K562 (cell line): Measurements from ENCODE around the gene SH3BP4. TPM values are rescaled to one million over a fixed set of nuclear protein-coding genes. Genes with fewer than 3 reads are reported as not detected.

Source experiments
- ATAC-seq: fragments of 200-7000 bp; cut with Tn5 transposase; 3 replicates; pipeline ENCODE4 v1.9.1; 2020; ENCODE audit warnings: moderate library complexity
- BruUV-seq: library from RNA; stranded (reverse); fragments of 400-500 nt; replicated peaks from 2 replicates; lab custom pipeline; 2021; lab: Mats Ljungman, UMichigan
- CTCF ChIA-PET: fragments of 300-600 bp; formaldehyde crosslinking; extraction: SDS; loops from one replicate; lab custom pipeline; 2021; ENCODE audit warnings: low intra/inter-chr PET ratio; lab: Yijun Ruan, JAX
- POLR2A ChIA-PET: fragments of 300-600, 350-650 bp; sonication (Branson Sonifier 250); formaldehyde crosslinking; extraction: SDS; loops from one replicate; lab custom pipeline; 2021; ENCODE audit warnings: antibody characterized with exemption, inconsistent platforms; lab: Yijun Ruan, JAX
- DNase-seq, 4 experiments: peaks; one replicate each; pipeline versions ENCODE4 v3.0.0 to v3.0.0-alpha.2; 2011 to 2018; ENCODE audit warnings: low spot score in 3 of 4, mixed read lengths in 3 of 4; ENCODE audit errors: extremely low read depth in 1 of 4
- FAIRE-seq: peaks from 2 replicates; lab custom pipeline; 2011; peaks lifted over from hg19 to GRCh38; lab: Jason Lieb, UNC
- H2AFZ ChIP-seq: 2 replicates; pipeline ENCODE4 v1.6.0; 2011; ENCODE audit warnings: low read depth, low read length, control low read depth, inconsistent platforms
- H3K27ac ChIP-seq: fragments of 200-600 bp; 3 replicates; pipeline ENCODE4 v1.8.0; 2011; ENCODE audit warnings: low read depth, mild to moderate bottlenecking, control low read depth, inconsistent platforms, low read length, moderate library complexity, mixed read lengths; ENCODE audit errors: extremely low read depth
- H3K27me3 ChIP-seq, 2 experiments: fragments of 300-600 bp in 1 of 2; 2 replicates in 1 of 2; 3 replicates in 1 of 2; pipeline versions ENCODE4 v1.6.0 to v1.8.0; 2011; ENCODE audit warnings: inconsistent platforms in 2 of 2, low read length in 2 of 2, mild to moderate bottlenecking in 1 of 2, mixed read lengths in 1 of 2, moderate library complexity in 1 of 2; ENCODE audit not compliant: control insufficient read depth in 2 of 2, insufficient read depth in 2 of 2
- H3K36me3 ChIP-seq: fragments of 300-600 bp; 3 replicates; pipeline ENCODE4 v1.8.0; 2011; ENCODE audit warnings: mild to moderate bottlenecking, low read length, inconsistent platforms; ENCODE audit not compliant: control insufficient read depth, insufficient read depth
- H3K4me1 ChIP-seq, 2 experiments: fragments of 200-600 bp in 1 of 2; replicated peaks in 1 of 2; 2 replicates in 1 of 2; 3 replicates in 1 of 2; pipeline versions ENCODE4 v1.5.1 to v1.8.0; 2011; ENCODE audit warnings: inconsistent platforms in 2 of 2, low read length in 2 of 2, mild to moderate bottlenecking in 1 of 2, mixed read lengths in 1 of 2, moderate library complexity in 1 of 2; ENCODE audit not compliant: control insufficient read depth in 2 of 2, insufficient read depth in 2 of 2
- H3K4me2 ChIP-seq: 2 replicates; pipeline ENCODE4 v1.6.1; 2011; ENCODE audit warnings: low read length, control low read depth, inconsistent platforms, mixed read lengths; ENCODE audit not compliant: insufficient read depth
- H3K4me3 ChIP-seq: fragments of 200-600 bp; sonication (generic), shearing (Covaris generic); 2 replicates; pipeline ENCODE4 v1.5.1; 2016; ENCODE audit warnings: control low read depth, inconsistent platforms
- H3K79me2 ChIP-seq: fragments of 200-600 bp; 3 replicates; pipeline ENCODE4 v1.8.0; 2011; ENCODE audit warnings: low read length, inconsistent platforms; ENCODE audit not compliant: control insufficient read depth, insufficient read depth
- H3K9ac ChIP-seq, 2 experiments: 2 replicates each; pipeline versions ENCODE4 v1.6.0 to v1.6.1; 2011; ENCODE audit warnings: low read depth in 2 of 2, low read length in 2 of 2, control low read depth in 1 of 2, inconsistent platforms in 1 of 2, mild to moderate bottlenecking in 1 of 2, mixed read lengths in 1 of 2; ENCODE audit not compliant: insufficient read depth in 1 of 2
- H3K9me1 ChIP-seq: one replicate; pipeline ENCODE4 v1.6.0; 2011; ENCODE audit warnings: inconsistent platforms, mild to moderate bottlenecking, low read length, moderate library complexity; ENCODE audit not compliant: control insufficient read depth, insufficient read depth
- H3K9me3 ChIP-seq: replicated peaks from 2 replicates; pipeline ENCODE4 v1.5.1; 2011; ENCODE audit warnings: low read depth, low read length, inconsistent platforms; ENCODE audit not compliant: control insufficient read depth, insufficient read depth
- H4K20me1 ChIP-seq: replicated peaks from 2 replicates; pipeline ENCODE4 v1.6.1; 2011; ENCODE audit warnings: low read length, inconsistent platforms, mixed read lengths; ENCODE audit not compliant: control insufficient read depth, insufficient read depth
- RBM14 ChIP-seq: fragments of 200-400 bp; formaldehyde crosslinking; IDR thresholded peaks from 2 replicates; pipeline ENCODE4 v1.6.1; 2018; ENCODE audit warnings: low read depth, mild to moderate bottlenecking, low read length, moderate library complexity, borderline replicate concordance; ENCODE audit not compliant: insufficient read depth
- RFX1 ChIP-seq: fragments of 450-650 bp; IDR thresholded peaks from 2 replicates; pipeline ENCODE4 v1.6.1; 2016; ENCODE audit warnings: mild to moderate bottlenecking, moderate library complexity
- ZFP91 ChIP-seq: sonication (generic); formaldehyde crosslinking; IDR thresholded peaks from 2 replicates; pipeline ENCODE4 v1.8.0; 2022; ENCODE audit warnings: mild to moderate bottlenecking, missing genetic modification reagents
- WGBS: fragments of 100-300 bp; shearing (Covaris generic); methylation state at CpG from one replicate; pipeline ENCODE4 v1.1.6; 2016; ENCODE audit warnings: low coverage, mixed read lengths; ENCODE audit not compliant: insufficient coverage; ENCODE audit errors: missing lambda C conversion rate; 5-methylcytosine and 5-hydroxymethylcytosine counted together
- in situ Hi-C: fragments of 300-500 bp; cut with MboI; formaldehyde crosslinking; loops from 4 replicates; pipeline ENCODE4 v1.15.0; 2018; ENCODE audit warnings: inconsistent platforms, mixed read lengths
- intact Hi-C: fragments of 100-400 bp; cut with micrococcal nuclease; formaldehyde crosslinking; loops from 2 replicates; pipeline ENCODE4 v1.14.2; 2022
- polyA plus RNA-seq, 8 experiments: library from polyadenylated mRNA; depleted of rRNA in 4 of 8; stranded (reverse) in 5 of 8; unstranded in 3 of 8; fragments of >200 nt; fragmentation: Nextera tagmentation in 2 of 8; fragmentation: Illumina TruSeq in 1 of 8; extraction: Ambion mirVana in 2 of 8; extraction: Trizol in 1 of 8; gene quantifications; 2 replicates each; pipeline versions ENCODE4 v1.2.1 to v1.2.3, GENCODE V29; 2011 to 2014; ENCODE audit warnings: inconsistent platforms in 1 of 8, missing spikeins in 1 of 8
- total RNA-seq, 7 experiments: library from RNA; depleted of rRNA in 6 of 7; stranded (reverse); fragments of >200 nt in 6 of 7; fragmentation: Illumina TruSeq in 2 of 7; extraction: Trizol in 2 of 7; gene quantifications; 2 replicates each; pipeline versions ENCODE4 v1.2.1 to v1.2.3, GENCODE V29; 2011 to 2021; ENCODE audit warnings: low replicate concordance in 1 of 7

Gene SH3BP4
- total and polyA plus RNA-seq, 9 of the 15 experiments (the other 6 are each of a cell fraction or from before 2014, with no cell fraction given): 0.03 to 0.28 (median 0.27) TPM; not detected in 6

DNA sequence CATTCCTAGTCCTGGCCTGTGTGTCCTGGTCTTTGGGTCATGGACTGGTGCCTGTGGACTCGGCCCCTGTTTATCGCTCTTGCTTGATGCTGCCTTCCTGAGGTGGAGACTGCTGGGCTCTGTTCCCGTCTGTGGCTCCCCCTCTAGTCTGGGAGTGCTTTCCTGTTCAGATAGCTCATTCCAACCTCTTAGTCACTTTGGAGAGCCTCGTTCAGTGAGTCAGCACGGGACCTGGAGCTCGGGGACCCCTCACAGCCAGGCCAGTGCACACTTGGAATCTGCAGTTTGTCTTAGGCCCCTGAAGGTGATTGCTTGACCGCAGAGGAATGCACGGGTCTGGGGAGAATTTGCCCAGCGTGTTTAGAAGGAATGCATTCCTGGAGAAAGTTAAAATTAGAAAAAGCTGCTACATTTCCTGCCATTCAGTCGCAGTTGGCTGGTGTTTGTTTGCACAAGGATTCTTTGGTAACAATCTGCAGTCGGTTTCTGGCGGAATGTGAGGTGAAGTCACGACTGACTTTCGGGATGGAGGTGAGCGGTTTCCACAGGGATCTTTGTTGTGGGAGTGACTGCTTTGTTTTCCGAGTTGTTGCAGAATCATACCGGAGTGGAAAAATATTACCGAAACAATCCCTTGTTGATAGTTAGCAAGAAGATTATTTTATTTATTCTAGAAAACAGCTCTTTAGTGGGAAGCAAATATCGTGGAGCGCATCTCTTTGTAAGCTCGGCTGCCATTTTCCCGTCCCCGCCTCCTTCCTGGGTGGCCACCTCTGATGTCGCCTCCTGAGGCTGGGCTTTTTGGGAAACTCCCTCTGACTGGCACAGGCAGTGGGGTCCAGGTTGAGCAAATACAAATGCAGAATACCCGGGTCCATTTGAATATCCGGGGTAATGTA, 29.6 kb downstream of the SH3BP4 start:
- H3K36me3 ChIP-seq: no peaks in the 10 kb centered on the region
- ATAC-seq: no peak
- under 1% methylated on average over 25 of the region's 26 CpGs for WGBS
- no peaks in the 10 kb centered on the region for H3K79me2 ChIP-seq
- no peak overlapping the region for H3K27ac ChIP-seq
- FAIRE-seq: no peak
- no peak overlapping the region for H2AFZ ChIP-seq
- peaks cover 0 to 44% of the 10 kb centered on the region in 2 experiments; a peak in 2 of 5 replicates for H3K27me3 ChIP-seq
- H3K9me3 ChIP-seq: no peaks in the 10 kb centered on the region
- H3K4me2 ChIP-seq: no peak overlapping the region
- intact Hi-C loops: no loop called here
- DNase-seq: no peak
- no peaks in the 10 kb centered on the region for H3K4me1 ChIP-seq
- no peak overlapping the region for H3K4me3 ChIP-seq
- CTCF ChIA-PET: no interaction called here
- in situ Hi-C loops: no loop called here
- no peak overlapping the region for H3K9ac ChIP-seq
- BruUV-seq: no TSS peak
- H4K20me1 ChIP-seq: no peaks in the 10 kb centered on the region
- H3K9me1 ChIP-seq: no peaks in the 10 kb centered on the region
- POLR2A ChIA-PET: interaction anchor here (0.9 kb wide), 1 partner anchor 12 kb away, joined by 3 read pairs; no protein-coding TSS in a partner anchor
- TF ChIP-seq RBM14: no peak
- TF ChIP-seq RFX1: no peak
- TF ChIP-seq ZFP91 (CRISPR knock-in tag): no peak
- TF ChIP-seq, all 486 proteins: peak for 0
